Effector memory CD4-positive, alpha-beta T cell (primary cell): Measurements from ENCODE around the gene TBL1X.

Source experiments
- DNase-seq, 3 donors: peaks; one replicate each; pipeline ENCODE4 v3.0.0-alpha.2; 2020
- H3K27ac ChIP-seq: 2 replicates; pipeline ENCODE4 v1.7.0; 2013; ENCODE audit warnings: mild to moderate bottlenecking, low read length, moderate library complexity; ENCODE audit not compliant: insufficient read depth, poor library complexity, severe bottlenecking
- H3K27me3 ChIP-seq: replicated peaks from 2 replicates; pipeline ENCODE4 v1.7.0; 2013; ENCODE audit warnings: mild to moderate bottlenecking, low read length; ENCODE audit not compliant: insufficient read depth, control insufficient read depth, poor library complexity, severe bottlenecking
- H3K36me3 ChIP-seq: 2 replicates; pipeline ENCODE4 v1.7.0; 2013; ENCODE audit warnings: mild to moderate bottlenecking, low read length, moderate library complexity; ENCODE audit not compliant: control insufficient read depth, insufficient read depth
- H3K4me1 ChIP-seq: 2 replicates; pipeline ENCODE4 v1.7.0; 2013; ENCODE audit warnings: low read length, mild to moderate bottlenecking; ENCODE audit not compliant: control insufficient read depth, insufficient read depth, poor library complexity, severe bottlenecking
- H3K4me3 ChIP-seq: 2 replicates; pipeline ENCODE4 v1.7.0; 2013; ENCODE audit warnings: low read length, low read depth, mild to moderate bottlenecking; ENCODE audit not compliant: insufficient read depth, poor library complexity, severe bottlenecking
- H3K9me3 ChIP-seq: 2 replicates; pipeline ENCODE4 v1.7.0; 2013; ENCODE audit warnings: mild to moderate bottlenecking, low read length, moderate library complexity; ENCODE audit not compliant: control insufficient read depth

TBL1X gene

DNA sequence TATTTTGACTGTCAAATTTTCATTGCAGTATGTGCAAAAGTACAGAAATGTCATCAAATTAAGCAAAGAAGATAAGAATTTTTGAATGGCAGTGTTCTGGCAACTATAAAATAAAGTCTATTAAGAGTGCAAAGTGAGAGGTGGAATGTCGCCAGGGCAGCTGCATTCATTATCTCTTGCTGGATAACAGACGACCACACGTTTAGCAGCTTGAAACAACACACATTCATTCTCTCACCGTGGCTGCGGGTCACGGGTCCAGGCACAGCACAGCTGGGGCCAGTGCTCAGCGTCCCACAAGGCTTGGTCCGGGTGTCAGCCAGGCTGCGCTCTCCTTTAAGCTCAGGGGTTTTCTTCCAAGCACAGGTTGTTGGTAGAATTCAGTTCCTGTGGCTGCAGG, 186.9 kb downstream of the TBL1X start:
- no peak overlapping the region for H3K27ac ChIP-seq
- no peaks in the 10 kb centered on the region for H3K4me1 ChIP-seq
- no peaks in the 10 kb centered on the region for H3K27me3 ChIP-seq
- H3K36me3 ChIP-seq, result peaks cover 11% of the 10 kb centered on the region
- DNase-seq, result no peak
- no peaks in the 10 kb centered on the region for H3K9me3 ChIP-seq
- no peak overlapping the region for H3K4me3 ChIP-seq

- H3K27me3 ChIP-seq, result no peaks in the 10 kb centered on the region
- H3K9me3 ChIP-seq, result no peaks in the 10 kb centered on the region
- DNase-seq, result no peak
- H3K4me3 ChIP-seq, result no peak overlapping the region
- no peak overlapping the region for H3K27ac ChIP-seq
- peaks cover 11% of the 10 kb centered on the region for H3K36me3 ChIP-seq
- H3K4me1 ChIP-seq, result no peaks in the 10 kb centered on the region
These were observed 190.1 kb downstream of the TBL1X start for GRCh38 chrX:9654929-9655328.

GRCh38 chrX:9656277-9656676, 191.4 kb downstream of the TBL1X start:
- Histone ChIP-seq H3K4me3 (no peak overlapping the region), H3K27me3 (no peaks in the 10 kb centered on the region), H3K27ac (no peak overlapping the region), H3K4me1 (no peaks in the 10 kb centered on the region), H3K36me3 (peaks cover 11% of the 10 kb centered on the region), H3K9me3 (no peaks in the 10 kb centered on the region)
- DNase-seq, result no peak

DNA sequence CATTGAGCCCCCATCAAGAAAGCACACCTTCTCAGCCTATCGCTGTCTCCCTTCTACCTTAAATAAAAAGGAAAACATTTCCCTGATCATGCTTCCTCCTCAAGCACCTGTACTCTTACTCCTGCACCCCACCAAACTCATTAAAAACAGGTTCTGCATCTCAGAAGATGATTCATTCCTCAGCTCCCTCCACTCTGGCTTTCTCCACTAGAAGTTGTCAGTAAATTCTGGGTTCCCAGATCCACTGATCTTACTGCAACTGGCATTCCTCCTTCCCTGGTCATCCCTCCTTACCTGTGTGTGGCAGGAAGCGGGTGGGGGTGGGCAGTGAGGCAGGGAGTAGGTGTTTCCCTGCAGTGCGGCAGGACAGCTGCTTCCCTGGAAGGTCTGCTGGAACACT, 192.0 kb downstream of the TBL1X start:
- H3K27ac ChIP-seq, result no peak overlapping the region
- no peak for DNase-seq
- no peaks in the 10 kb centered on the region for H3K27me3 ChIP-seq
- H3K4me1 ChIP-seq, result no peaks in the 10 kb centered on the region
- peaks cover 11% of the 10 kb centered on the region for H3K36me3 ChIP-seq
- no peak overlapping the region for H3K4me3 ChIP-seq
- no peaks in the 10 kb centered on the region for H3K9me3 ChIP-seq

DNA sequence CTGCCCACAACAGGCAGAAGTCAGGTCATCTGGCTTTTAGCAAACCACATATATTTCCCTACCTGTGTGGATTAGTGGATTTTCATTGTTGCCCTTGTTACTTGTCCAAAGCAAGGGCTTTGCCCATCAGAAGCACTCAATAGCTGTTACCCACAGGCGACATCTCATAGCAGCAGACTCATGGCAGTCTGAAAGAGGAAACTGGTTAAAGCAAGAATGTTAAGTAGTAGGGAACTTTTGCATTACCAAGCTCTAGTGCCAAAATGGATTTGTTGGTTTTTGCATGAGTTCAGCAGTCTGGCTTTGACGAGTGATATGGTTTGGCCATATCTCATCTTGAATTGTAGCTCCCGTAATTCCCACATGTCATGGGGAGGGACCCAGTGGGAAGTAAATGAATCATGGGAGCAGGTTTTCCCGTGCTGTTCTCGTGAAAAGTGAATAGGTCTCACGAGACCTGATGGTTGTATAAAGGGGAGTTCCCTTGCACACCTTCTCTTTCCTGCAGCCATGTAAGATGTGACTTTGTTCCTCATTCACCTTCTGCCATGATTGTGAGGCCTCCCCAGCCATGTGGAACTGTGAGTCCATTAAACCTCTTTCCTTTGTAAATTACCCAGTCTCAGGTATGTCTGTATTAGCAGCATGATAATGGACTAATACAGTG, 192.9 kb downstream of the TBL1X start:
- H3K27me3 ChIP-seq, result no peaks in the 10 kb centered on the region
- H3K4me1 ChIP-seq, result no peaks in the 10 kb centered on the region
- H3K9me3 ChIP-seq, result no peaks in the 10 kb centered on the region
- no peak overlapping the region for H3K4me3 ChIP-seq
- peaks cover 11% of the 10 kb centered on the region for H3K36me3 ChIP-seq
- DNase-seq, result no peak
- no peak overlapping the region for H3K27ac ChIP-seq

GRCh38 chrX:9658409-9658808, 193.6 kb downstream of the TBL1X start:
- no peak for DNase-seq
- Histone ChIP-seq H3K9me3 (no peaks in the 10 kb centered on the region), H3K27ac (no peak overlapping the region), H3K4me1 (no peaks in the 10 kb centered on the region), H3K36me3 (peaks cover 11% of the 10 kb centered on the region), H3K27me3 (no peaks in the 10 kb centered on the region), H3K4me3 (no peak overlapping the region)

- H3K36me3 ChIP-seq, result peaks cover 5% of the 10 kb centered on the region
- H3K27me3 ChIP-seq, result no peaks in the 10 kb centered on the region
These were observed 194.8 kb downstream of the TBL1X start for GRCh38 chrX:9659571-9660195.

DNA sequence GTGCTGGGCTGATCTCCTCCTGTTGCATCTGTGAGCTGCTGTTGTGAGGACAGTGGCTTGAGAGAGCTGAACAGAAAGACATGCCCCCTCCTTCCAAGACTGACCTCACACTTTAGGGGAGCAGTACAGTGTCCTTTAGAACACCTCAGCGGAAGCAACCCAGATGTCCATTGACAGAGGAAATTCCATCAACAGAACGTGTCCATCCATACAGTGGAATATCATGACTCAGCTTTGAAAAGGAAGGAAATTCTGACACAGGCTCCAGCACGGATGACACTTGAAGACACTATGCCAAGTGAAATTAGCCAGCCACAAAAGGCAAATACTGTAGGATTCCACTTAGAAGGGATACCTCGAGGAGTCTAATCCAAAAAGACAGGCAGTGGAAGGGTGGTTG, 197.3 kb downstream of the TBL1X start:
- H3K9me3 ChIP-seq, result no peaks in the 10 kb centered on the region
- no peak for DNase-seq
- no peak overlapping the region for H3K4me3 ChIP-seq
- H3K27ac ChIP-seq, result no peak overlapping the region
- H3K4me1 ChIP-seq, result no peaks in the 10 kb centered on the region
- H3K36me3 ChIP-seq, result no peaks in the 10 kb centered on the region
- no peaks in the 10 kb centered on the region for H3K27me3 ChIP-seq

More at GRCh38 chrX:9659571-9660195, 194.8 kb downstream of the TBL1X start:
- Histone ChIP-seq H3K9me3 (no peaks in the 10 kb centered on the region), H3K4me3 (no peak overlapping the region), H3K4me1 (no peaks in the 10 kb centered on the region), H3K27ac (no peak overlapping the region)
- no peak for DNase-seq

DNA sequence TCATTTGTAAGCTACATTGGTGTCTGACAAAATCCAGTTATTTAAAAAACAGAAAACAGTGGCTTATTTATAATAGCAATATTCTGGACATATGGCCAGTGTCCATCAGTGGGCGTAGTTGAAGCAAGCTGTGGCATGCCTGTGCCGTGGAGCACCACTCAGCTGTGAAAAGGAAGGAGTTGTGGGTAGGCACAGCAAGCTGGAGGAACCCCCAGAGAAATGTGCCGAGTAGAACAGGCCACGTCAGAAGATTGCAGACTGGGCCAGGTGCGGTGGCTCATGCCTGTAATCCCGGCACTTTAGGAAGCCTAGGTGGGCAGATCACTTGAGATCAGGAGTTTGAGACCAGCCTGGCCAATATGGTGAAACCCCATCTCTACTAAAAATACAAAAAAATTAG, 198.4 kb downstream of the TBL1X start:
- Histone ChIP-seq H3K9me3 (no peaks in the 10 kb centered on the region), H3K4me1 (no peaks in the 10 kb centered on the region), H3K4me3 (no peak overlapping the region), H3K27me3 (no peaks in the 10 kb centered on the region), H3K36me3 (no peaks in the 10 kb centered on the region), H3K27ac (no peak overlapping the region)
- DNase-seq, result no peak

- Histone ChIP-seq H3K4me1 (no peaks in the 10 kb centered on the region), H3K27me3 (no peaks in the 10 kb centered on the region), H3K4me3 (no peak overlapping the region), H3K36me3 (no peaks in the 10 kb centered on the region), H3K9me3 (no peaks in the 10 kb centered on the region), H3K27ac (no peak overlapping the region)
- DNase-seq, result no peak
These were observed 199.4 kb downstream of the TBL1X start for GRCh38 chrX:9664224-9664623.
